PC-9 (cell line): Measurements from ENCODE around the gene GMPPB.
"Not testable (repeated sequence)": the region's sequence is repeated elsewhere in the genome, so short reads cannot be mapped to it uniquely, and the experiment has no call there.

ENCODE experiments used
- EZH2 ChIP-seq: fragments of 200-600 bp; sonication (generic); IDR thresholded peaks from 2 replicates; pipeline ENCODE4 v1.8.0; 2017; ENCODE audit warnings: antibody characterized with exemption, low read depth
- TF ChIP-seq, protein P1 (sequence below): fragments of 200-600 bp; sonication (generic); conservative IDR thresholded peaks from 2 replicates; pipeline ENCODE4 v1.6.1; 2017; ENCODE audit warnings: mixed run types, antibody characterized with exemption, mild to moderate bottlenecking, moderate library complexity

- TF ChIP-seq, protein P1, sequence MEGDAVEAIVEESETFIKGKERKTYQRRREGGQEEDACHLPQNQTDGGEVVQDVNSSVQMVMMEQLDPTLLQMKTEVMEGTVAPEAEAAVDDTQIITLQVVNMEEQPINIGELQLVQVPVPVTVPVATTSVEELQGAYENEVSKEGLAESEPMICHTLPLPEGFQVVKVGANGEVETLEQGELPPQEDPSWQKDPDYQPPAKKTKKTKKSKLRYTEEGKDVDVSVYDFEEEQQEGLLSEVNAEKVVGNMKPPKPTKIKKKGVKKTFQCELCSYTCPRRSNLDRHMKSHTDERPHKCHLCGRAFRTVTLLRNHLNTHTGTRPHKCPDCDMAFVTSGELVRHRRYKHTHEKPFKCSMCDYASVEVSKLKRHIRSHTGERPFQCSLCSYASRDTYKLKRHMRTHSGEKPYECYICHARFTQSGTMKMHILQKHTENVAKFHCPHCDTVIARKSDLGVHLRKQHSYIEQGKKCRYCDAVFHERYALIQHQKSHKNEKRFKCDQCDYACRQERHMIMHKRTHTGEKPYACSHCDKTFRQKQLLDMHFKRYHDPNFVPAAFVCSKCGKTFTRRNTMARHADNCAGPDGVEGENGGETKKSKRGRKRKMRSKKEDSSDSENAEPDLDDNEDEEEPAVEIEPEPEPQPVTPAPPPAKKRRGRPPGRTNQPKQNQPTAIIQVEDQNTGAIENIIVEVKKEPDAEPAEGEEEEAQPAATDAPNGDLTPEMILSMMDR, result not testable (repeated sequence)
- TF ChIP-seq EZH2, result not testable (repeated sequence)
Observed at GRCh38 chr3:49684453-49684852, 39.3 kb downstream of the GMPPB start.
